Chondrocyte (in vitro differentiated cells): ENCODE measurements around the gene GLCCI1. TPM values are rescaled to one million over a fixed set of nuclear protein-coding genes. Genes with fewer than 3 reads are reported as not detected.
"Not testable (repeated sequence)": the region's sequence is repeated elsewhere in the genome, so short reads cannot be mapped to it uniquely, and the experiment has no call there.

Experiments used
- DNase-seq: peaks from one replicate; pipeline ENCODE4 v3.0.0; 2021; ENCODE audit warnings: mixed read lengths, low spot score
- H3K27ac Mint-ChIP-seq: one replicate; pipeline ENCODE4 v1.8.0; 2021; ENCODE audit warnings: mild to moderate bottlenecking, moderate library complexity, mixed read lengths; ENCODE audit not compliant: unreplicated experiment
- H3K27me3 Mint-ChIP-seq: 2 replicates; pipeline ENCODE4 v1.8.0; 2021; ENCODE audit warnings: low read depth, mixed read lengths
- H3K36me3 Mint-ChIP-seq: 2 replicates; pipeline ENCODE4 v1.8.0; 2021; ENCODE audit warnings: low read depth, mixed read lengths
- H3K4me1 Mint-ChIP-seq: 2 replicates; pipeline ENCODE4 v1.8.0; 2021; ENCODE audit warnings: low read depth, mild to moderate bottlenecking, mixed read lengths
- H3K4me3 Mint-ChIP-seq: one replicate; pipeline ENCODE4 v1.8.0; 2021; ENCODE audit warnings: mild to moderate bottlenecking, moderate library complexity, mixed read lengths; ENCODE audit not compliant: unreplicated experiment
- H3K9me3 Mint-ChIP-seq: 2 replicates; pipeline ENCODE4 v1.8.0; 2021; ENCODE audit warnings: low read depth, mixed read lengths
- total RNA-seq: library from RNA; stranded (reverse); gene quantifications from 3 replicates; pipeline ENCODE4 v1.2.1, GENCODE V29; 2021
- TF ChIP-seq, protein P1 (sequence below): fragments of 200-600 bp; sonication (generic); IDR thresholded peaks from 2 replicates; pipeline ENCODE4 v1.5.0; 2021; ENCODE audit warnings: antibody characterized with exemption, mild to moderate bottlenecking, moderate library complexity

Gene GLCCI1
- total RNA-seq, 1 donor from 2014 or later = 10.2 TPM

DNA sequence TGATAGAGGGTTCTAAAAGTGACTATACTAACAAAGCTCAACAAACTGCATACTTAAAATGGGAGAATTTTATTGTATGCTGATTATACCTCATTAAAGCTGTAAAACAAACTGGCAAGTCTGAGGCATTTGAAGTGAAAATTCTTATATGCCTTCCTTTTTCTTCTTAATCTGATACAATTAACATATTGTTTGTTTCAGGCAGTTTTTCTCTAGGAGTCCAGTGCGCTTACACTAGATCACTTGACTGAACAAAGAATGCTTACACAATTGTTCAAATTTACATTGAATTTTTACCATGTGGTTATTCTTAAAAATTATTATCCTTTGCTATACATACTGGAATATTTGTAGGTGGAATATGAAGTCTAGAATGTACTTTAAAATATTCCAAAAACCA is 89.0 kb downstream of the GLCCI1 start:
- no peak overlapping the region for H3K4me3 Mint-ChIP-seq
- DNase-seq = no peak
- H3K4me1 Mint-ChIP-seq = no peaks in the 10 kb centered on the region
- H3K27me3 Mint-ChIP-seq = no peaks in the 10 kb centered on the region
- peaks cover 7% of the 10 kb centered on the region for H3K36me3 Mint-ChIP-seq
- TF ChIP-seq, protein P1, sequence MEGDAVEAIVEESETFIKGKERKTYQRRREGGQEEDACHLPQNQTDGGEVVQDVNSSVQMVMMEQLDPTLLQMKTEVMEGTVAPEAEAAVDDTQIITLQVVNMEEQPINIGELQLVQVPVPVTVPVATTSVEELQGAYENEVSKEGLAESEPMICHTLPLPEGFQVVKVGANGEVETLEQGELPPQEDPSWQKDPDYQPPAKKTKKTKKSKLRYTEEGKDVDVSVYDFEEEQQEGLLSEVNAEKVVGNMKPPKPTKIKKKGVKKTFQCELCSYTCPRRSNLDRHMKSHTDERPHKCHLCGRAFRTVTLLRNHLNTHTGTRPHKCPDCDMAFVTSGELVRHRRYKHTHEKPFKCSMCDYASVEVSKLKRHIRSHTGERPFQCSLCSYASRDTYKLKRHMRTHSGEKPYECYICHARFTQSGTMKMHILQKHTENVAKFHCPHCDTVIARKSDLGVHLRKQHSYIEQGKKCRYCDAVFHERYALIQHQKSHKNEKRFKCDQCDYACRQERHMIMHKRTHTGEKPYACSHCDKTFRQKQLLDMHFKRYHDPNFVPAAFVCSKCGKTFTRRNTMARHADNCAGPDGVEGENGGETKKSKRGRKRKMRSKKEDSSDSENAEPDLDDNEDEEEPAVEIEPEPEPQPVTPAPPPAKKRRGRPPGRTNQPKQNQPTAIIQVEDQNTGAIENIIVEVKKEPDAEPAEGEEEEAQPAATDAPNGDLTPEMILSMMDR = no peak
- no peak overlapping the region for H3K27ac Mint-ChIP-seq
- no peaks in the 10 kb centered on the region for H3K9me3 Mint-ChIP-seq

DNA sequence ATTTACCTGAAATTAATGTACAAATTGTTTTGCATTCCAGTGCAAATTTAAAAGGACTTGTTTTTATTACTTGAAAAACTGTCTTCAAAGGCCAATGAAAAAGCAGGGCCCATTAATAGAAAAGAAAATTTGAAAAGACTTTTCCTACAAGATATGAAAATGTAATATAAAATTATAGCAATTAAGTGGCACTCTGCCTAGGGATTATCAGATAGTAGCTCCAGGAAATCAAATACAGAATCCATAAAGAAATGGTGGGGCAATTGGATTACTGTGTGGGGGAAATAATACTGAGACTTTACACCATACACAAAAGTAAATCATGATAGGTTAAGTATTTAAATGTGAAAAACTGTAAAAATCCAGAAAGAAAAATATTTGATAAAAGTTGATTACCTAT is 89.7 kb downstream of the GLCCI1 start:
- Mint-ChIP-seq H3K9me3 (no peaks in the 10 kb centered on the region), H3K4me3 (no peak overlapping the region), H3K27ac (no peak overlapping the region), H3K36me3 (peaks cover 7% of the 10 kb centered on the region), H3K27me3 (no peaks in the 10 kb centered on the region), H3K4me1 (no peaks in the 10 kb centered on the region)
- TF ChIP-seq, protein P1 = no peak
- DNase-seq = no peak

DNA sequence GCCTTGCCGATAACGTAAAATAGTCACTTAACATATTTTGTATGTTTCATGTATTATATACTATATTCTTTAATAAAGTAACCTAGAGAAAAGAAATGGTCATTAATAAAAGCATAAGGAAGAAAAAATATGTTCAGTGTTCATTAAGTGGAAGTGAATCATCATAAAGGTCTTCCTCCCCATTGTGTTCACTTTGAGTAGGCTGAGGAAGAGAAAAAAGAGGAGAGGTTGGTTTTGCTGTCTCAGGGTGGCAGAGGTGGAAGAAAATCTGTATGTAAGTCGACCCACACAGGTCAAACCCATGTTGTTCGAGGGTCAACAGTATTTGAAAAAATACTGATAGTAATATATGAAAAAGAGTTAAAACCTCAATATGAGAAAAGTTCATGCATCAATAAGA is 90.3 kb downstream of the GLCCI1 start:
- DNase-seq = no peak
- Mint-ChIP-seq H3K27me3 (no peaks in the 10 kb centered on the region), H3K4me3 (no peak overlapping the region), H3K36me3 (peaks cover 7% of the 10 kb centered on the region), H3K27ac (no peak overlapping the region), H3K4me1 (peaks cover 4% of the 10 kb centered on the region), H3K9me3 (peaks cover 3% of the 10 kb centered on the region)
- TF ChIP-seq, protein P1 = no peak

DNA sequence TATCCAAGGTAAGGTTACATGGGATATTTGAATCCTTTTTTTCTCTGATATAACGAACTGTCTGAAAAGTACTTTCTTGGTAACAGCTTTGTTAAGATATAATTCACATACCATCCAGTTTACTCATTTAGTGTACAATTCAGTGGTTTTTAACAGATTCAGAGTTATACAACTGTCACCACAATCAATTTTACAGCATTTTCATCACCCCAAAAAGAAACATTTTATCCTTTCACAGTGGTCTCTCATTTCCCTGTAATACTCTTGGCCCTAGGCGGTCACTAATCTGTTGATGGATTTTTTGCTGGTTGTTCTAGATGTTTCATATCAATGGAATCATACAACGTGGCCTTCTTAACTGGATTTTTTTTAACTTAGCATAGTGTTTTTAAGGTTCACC is 91.6 kb downstream of the GLCCI1 start:
- Mint-ChIP-seq H3K27me3 (no peaks in the 10 kb centered on the region), H3K4me1 (peaks cover 17% of the 10 kb centered on the region), H3K27ac (peak overlapping the region; percentile 5), H3K36me3 (peaks cover 7% of the 10 kb centered on the region), H3K4me3 (no peak overlapping the region), H3K9me3 (peaks cover 10% of the 10 kb centered on the region)
- DNase-seq = no peak
- TF ChIP-seq, protein P1 = no peak

DNA sequence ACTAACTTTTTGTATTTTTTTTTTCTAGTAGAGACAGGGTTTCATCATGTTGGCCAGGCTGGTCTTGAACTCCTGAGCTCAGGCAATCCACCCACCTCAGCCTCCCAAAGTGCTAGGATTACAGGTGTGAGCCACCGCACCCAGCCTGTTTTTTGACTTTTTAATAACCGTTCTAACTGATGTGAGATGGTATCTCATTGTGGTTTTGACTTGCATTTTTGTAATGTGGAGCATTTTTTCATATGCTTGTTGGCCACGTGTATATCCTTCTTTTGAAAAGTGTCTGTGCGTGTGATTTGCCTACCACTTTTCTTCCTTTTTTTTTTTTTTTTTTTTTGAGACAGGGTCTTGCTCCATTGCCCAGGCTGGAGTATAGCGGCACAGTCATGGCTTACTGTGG is 94.7 kb downstream of the GLCCI1 start:
- Mint-ChIP-seq H3K4me1 (peaks cover 32% of the 10 kb centered on the region), H3K27ac (peak overlapping the region; percentile 96), H3K9me3 (peaks cover 10% of the 10 kb centered on the region)
- H3K4me3 Mint-ChIP-seq, H3K27me3 Mint-ChIP-seq, DNase-seq, H3K36me3 Mint-ChIP-seq: not testable (repeated sequence)

DNA sequence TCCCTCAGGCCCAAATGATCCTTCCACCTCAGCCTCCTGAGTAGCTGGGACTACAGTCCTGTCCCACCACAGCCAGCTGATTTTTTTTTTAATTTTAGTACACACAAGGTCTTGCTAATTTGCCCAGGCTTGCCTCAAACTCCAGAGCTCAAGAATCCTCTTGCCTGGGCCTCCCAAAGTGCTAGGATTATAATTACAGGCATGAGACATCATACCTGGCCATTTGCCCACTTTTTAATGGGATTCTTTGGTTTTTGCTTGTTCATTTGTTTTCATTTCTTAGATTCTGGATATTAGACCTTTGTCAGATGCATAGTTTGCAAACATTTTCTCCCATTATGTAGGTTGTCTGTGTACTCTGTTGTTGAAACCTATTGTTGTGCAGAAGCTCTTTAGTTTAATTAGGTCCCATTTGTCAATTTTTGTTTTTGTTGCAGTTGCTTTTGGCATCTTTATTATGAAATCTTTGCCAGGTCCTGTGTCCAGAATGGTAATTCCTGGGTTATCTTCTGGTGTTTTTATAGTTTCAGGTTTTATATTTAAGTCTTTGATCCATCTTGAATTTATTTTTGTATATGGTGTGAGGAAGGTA is 95.2 kb downstream of the GLCCI1 start:
- H3K27ac Mint-ChIP-seq = peak overlapping the region; percentile 96
- peaks cover 10% of the 10 kb centered on the region for H3K9me3 Mint-ChIP-seq
- no peak for DNase-seq
- TF ChIP-seq, protein P1 = no peak
- H3K27me3 Mint-ChIP-seq = no peaks in the 10 kb centered on the region
- peaks cover 1% of the 10 kb centered on the region for H3K36me3 Mint-ChIP-seq
- peaks cover 32% of the 10 kb centered on the region for H3K4me1 Mint-ChIP-seq
- no peak overlapping the region for H3K4me3 Mint-ChIP-seq
